Peyer's patch (tissue), 4 donors: ENCODE results near the gene DBP. TPM values are rescaled to one million over a fixed set of nuclear protein-coding genes. Genes with fewer than 3 reads are reported as not detected.
A peak's percentile ranks its signal among the peaks of the same experiment; 100 is the strongest.

Experiments
- DNase-seq, 3 donors: peaks; one replicate each; pipeline ENCODE4 v3.0.0-alpha.2; 2017 to 2019
- H3K27ac ChIP-seq, 4 donors: fragments of 200-600 bp; sonication (generic); one replicate each; pipeline ENCODE4 v1.5.1; 2016 to 2019
- H3K27me3 ChIP-seq, 2 donors: fragments of 200-600 bp; sonication (generic); one replicate each; pipeline ENCODE4 v1.5.1; 2019
- H3K36me3 ChIP-seq, 3 donors: fragments of 200-600 bp; sonication (generic); one replicate each; pipeline ENCODE4 v1.5.1; 2016 to 2019
- H3K4me1 ChIP-seq, 4 donors: fragments of 200-600 bp; sonication (generic); one replicate each; pipeline ENCODE4 v1.5.1; 2016 to 2019
- H3K4me3 ChIP-seq, 4 donors: fragments of 200-600 bp; sonication (generic); 1 replicate in 3 of 4; 2 replicates in 1 of 4; pipeline ENCODE4 v1.5.1; 2016 to 2019; ENCODE audit warnings: mild to moderate bottlenecking in 1 of 4
- H3K9me3 ChIP-seq, 4 donors: fragments of 200-600 bp; sonication (generic); one replicate each; pipeline ENCODE4 v1.5.1; 2016 to 2019; ENCODE audit warnings: mild to moderate bottlenecking in 1 of 4
- CTCF ChIP-seq, 6 experiments: fragments of 450-650 bp in 4 of 6; fragments of 200-600 bp in 2 of 6; sonication (generic) in 1 of 6; IDR thresholded peaks; one replicate each; pipeline ENCODE4 v1.5.1; 2017 to 2019; ENCODE audit warnings: antibody characterized with exemption in 6 of 6, mild to moderate bottlenecking in 3 of 6, moderate library complexity in 1 of 6
- POLR2A ChIP-seq, 2 donors: fragments of 450-650 bp; IDR thresholded peaks; one replicate each; pipeline ENCODE4 v1.5.1; 2017; ENCODE audit warnings: antibody characterized with exemption in 2 of 2, mild to moderate bottlenecking in 2 of 2, moderate library complexity in 2 of 2
- total RNA-seq, 4 donors: library from RNA; depleted of rRNA; stranded (reverse); fragments of >200 nt; gene quantifications; one replicate each; pipeline ENCODE4 v1.1.0, GENCODE V29; 2016

DBP gene
- total RNA-seq, 4 donors from 2014 or later = 9.9 to 51.5 (median 35.8) TPM

GRCh38 chr19:48674921-48675824 lies 38.0 kb upstream of the DBP start:
- peak overlapping the region in 1 of 4 donors; percentile 95 for H3K27ac ChIP-seq
- peak; percentile 78 to 93 (median 79) for DNase-seq
- no peaks in the 10 kb centered on the region for H3K9me3 ChIP-seq
- no peaks in the 10 kb centered on the region for H3K36me3 ChIP-seq
- no peaks in the 10 kb centered on the region for H3K27me3 ChIP-seq
- peaks cover 0 to 13% (median 0%) of the 10 kb centered on the region in 4 donors for H3K4me1 ChIP-seq
- no peak overlapping the region for H3K4me3 ChIP-seq
- TF ChIP-seq POLR2A (IDR thresholded peaks at IDR 0.05) = no peak
- peak; percentile 69 to 92 (median 86) for TF ChIP-seq CTCF (IDR thresholded peaks at IDR 0.05)

- Histone ChIP-seq H3K27me3 (no peaks in the 10 kb centered on the region), H3K27ac (no peak overlapping the region), H3K4me1 (peaks cover 0 to 13% (median 0%) of the 10 kb centered on the region in 4 donors), H3K4me3 (no peak overlapping the region), H3K9me3 (no peaks in the 10 kb centered on the region), H3K36me3 (no peaks in the 10 kb centered on the region)
- no peak for TF ChIP-seq CTCF (IDR thresholded peaks at IDR 0.05)
- DNase-seq = no peak
Observed at GRCh38 chr19:48674216-48674809, 37.1 kb upstream of the DBP start.

DNA sequence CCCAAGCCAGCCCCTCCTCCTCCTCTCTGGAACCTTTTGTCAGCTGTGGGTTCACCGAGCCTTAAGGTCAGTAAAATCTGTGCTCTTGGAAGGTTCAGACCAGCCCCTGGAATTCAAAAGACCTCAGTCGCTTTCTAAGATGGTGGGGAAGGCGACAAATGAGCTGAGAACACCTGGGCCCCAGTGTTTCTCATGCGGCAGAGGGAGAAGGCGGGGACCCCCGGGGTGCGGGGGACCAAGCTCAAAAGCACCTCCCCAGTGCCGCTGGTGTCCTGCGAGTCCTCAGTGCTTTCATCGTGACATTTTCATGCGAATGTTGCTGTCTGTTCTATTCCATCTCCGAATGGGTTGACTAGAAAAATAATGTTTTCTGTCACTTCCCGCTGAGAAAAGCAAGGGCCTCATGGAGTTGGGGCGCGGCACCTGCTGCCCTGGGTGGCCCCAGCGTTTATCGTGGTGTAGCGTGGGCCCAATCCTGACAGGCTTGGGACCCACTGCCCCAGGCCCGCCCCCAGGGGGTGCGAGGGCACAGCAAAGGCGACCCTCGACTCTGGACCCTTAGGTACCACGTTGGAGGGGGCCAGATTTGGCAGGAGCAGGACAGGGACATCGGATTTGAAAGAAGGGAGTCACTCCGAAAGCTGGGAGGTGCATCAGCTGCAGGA lies 36.4 kb upstream of the DBP start:
- DNase-seq = no peak
- TF ChIP-seq CTCF (IDR thresholded peaks at IDR 0.05) (no peak), POLR2A (IDR thresholded peaks at IDR 0.05) (no peak)
- no peak overlapping the region for H3K4me3 ChIP-seq
- H3K27me3 ChIP-seq = no peaks in the 10 kb centered on the region
- peaks cover 0 to 13% (median 0%) of the 10 kb centered on the region in 4 donors for H3K4me1 ChIP-seq
- no peaks in the 10 kb centered on the region for H3K9me3 ChIP-seq
- H3K27ac ChIP-seq = no peak overlapping the region
- no peaks in the 10 kb centered on the region for H3K36me3 ChIP-seq

DNA sequence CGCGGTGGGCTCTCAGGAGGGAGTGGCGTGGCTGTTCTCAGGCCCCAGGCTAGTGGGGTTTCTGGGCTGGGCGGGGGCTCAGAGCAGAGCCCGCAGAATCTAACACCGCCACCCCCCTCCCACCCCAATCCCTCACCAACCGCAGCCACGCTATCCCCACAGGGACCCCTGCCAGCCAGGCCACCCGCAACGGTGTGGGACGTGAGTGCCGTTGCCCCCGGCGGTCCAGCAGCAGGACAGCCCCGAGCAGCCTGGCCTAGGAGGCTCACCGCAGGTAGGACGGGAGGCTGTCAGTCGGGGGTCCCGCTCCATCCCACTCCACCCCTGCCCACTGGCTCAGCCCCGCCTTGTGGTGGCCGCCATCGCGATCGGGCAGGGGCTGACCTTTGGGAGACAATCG lies 35.8 kb upstream of the DBP start, which contains the start of gene NTN5:
Gene NTN5 (minus strand): TSS at position 24 of the 400 bp plus-strand sequence. CDS start 2,031 bp downstream, outside the sequence.
- Histone ChIP-seq H3K4me1 (peaks cover 0 to 12% (median 0%) of the 10 kb centered on the region in 4 donors), H3K9me3 (no peaks in the 10 kb centered on the region), H3K27ac (no peak within 1 kb of the TSS), H3K4me3 (no peak within 1 kb of the TSS), H3K36me3 (no peaks in the 10 kb centered on the region), H3K27me3 (no peaks in the 10 kb centered on the region)
- DNase-seq = no peak
- TF ChIP-seq CTCF (IDR thresholded peaks at IDR 0.05) (no peak), POLR2A (IDR thresholded peaks at IDR 0.05) (no peak)

DNA sequence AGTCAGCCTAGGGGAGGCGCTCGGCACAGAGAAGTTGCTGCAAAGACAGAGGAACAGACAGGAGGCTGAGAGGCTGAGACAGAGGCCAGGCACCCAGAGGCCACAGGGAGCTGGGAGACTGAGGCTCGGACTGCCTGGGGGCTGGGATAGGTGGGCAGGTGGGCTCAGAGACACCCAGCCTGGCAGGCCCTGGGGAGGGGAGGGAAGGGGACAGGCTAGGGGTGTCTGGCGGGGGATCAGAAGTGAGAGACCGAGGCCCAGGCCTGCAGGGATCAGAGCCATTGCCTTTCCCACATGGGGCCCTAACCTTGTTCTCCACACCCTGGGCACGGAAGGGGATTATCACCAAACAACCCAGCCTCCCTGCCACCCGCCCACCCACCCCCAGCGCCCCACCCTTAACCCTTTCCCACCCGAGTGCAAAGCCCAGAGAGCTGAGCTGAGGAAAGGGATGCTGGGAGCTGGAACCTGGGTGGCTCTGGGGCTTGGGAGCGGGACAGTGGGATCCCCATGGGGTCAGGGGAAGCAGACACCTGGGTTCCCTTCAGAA lies 34.3 kb upstream of the DBP start:
- Histone ChIP-seq H3K4me3 (no peak overlapping the region), H3K36me3 (no peaks in the 10 kb centered on the region), H3K27me3 (no peaks in the 10 kb centered on the region), H3K27ac (no peak overlapping the region), H3K9me3 (no peaks in the 10 kb centered on the region), H3K4me1 (peaks cover 0 to 8% (median 0%) of the 10 kb centered on the region in 4 donors)
- no peak for TF ChIP-seq CTCF (IDR thresholded peaks at IDR 0.05)
- no peak for TF ChIP-seq POLR2A (IDR thresholded peaks at IDR 0.05)
- DNase-seq = no peak
